ENCODE data around the gene ATF6.

- no peak for TF ChIP-seq POLR2A (IDR thresholded peaks at IDR 0.05; ENCODE audit: low read depth, low read length)
- no peak for TF ChIP-seq POLR2AphosphoS5 (IDR thresholded peaks at IDR 0.05; ENCODE audit: low read depth, low read length)
- no peak for TF ChIP-seq TAF1 (IDR thresholded peaks at IDR 0.05; ENCODE audit: low read depth, low read length)
- no peak for TF ChIP-seq PAX5 (IDR thresholded peaks at IDR 0.05; ENCODE audit: insufficient read depth, low read length, severe bottlenecking)
- TF ChIP-seq SPI1 (IDR thresholded peaks at IDR 0.05; ENCODE audit: low read depth, low read length) = no peak
- TF ChIP-seq POU2F2 (IDR thresholded peaks at IDR 0.05; ENCODE audit: low read depth, low read length) = no peak
These were observed 44.7 kb downstream of the ATF6 start for GRCh38 chr1:161810780-161811179.

All from GM12891 (cell line).